ENCODE measurements around the gene SORBS2. TPM values are rescaled to one million over a fixed set of nuclear protein-coding genes. Genes with fewer than 3 reads are reported as not detected.
"Not testable (repeated sequence)": the region's sequence is repeated elsewhere in the genome, so short reads cannot be mapped to it uniquely, and the experiment has no call there.

Gene SORBS2
- polyA plus RNA-seq, 3 donors from 2014 or later = 2.6 to 5.8 TPM; not detected in 1

DNA sequence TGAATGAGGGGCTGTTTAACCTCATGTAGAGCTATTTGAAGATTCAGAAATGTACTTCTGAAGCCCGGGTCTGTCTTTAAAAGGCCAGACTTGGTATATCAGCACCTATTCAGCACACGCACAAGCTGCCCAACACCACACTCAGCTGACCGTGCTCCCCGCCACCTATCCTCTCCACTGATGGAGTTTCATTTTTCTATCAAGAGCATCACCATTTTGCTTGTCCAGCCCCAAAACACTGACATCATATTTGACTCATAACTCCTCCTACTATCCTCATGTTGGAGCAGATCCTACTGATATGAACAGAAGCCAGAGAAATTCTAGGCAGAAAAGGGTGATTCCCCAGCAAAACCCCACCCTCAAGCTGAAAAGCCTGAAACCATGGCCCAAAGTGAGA, 100.3 kb downstream of the SORBS2 start:
- Mint-ChIP-seq H3K4me3 (no peak overlapping the region), H3K36me3 (peaks cover 0 to 3% (median 0%) of the 10 kb centered on the region in 3 donors), H3K9me3 (peaks cover 0 to 2% (median 0%) of the 10 kb centered on the region in 6 donors), H3K4me1 (no peaks in the 10 kb centered on the region), H3K27ac (no peak overlapping the region), H3K27me3 (ENCODE audit: low read depth in 3 of 3) (peaks cover 2 to 3% (median 2%) of the 10 kb centered on the region in 3 donors)
- no peak for DNase-seq

DNA sequence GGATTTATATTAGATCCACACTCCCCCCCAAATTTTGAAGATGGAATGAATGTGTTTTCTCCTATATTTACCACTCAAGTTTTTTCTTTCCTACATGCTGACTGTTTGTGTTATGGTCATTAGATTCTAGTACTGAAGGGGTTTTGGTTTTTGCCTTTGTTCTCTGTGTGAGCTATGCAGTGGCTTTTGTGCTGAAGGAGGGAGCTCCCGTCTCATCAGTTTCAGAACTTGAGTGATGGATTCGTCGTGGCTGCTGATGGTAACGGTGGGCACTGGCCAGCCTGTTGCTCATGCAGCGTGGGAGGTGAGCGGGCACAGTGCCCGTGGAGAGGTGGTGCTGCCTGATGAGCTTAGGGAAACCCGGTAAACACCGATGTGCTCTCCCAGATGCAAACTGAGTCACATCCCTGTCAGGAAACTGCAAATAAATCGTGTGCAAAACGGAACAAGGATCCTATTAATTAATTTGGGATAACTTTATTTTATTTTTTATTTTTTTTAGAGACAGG, 101.5 kb downstream of the SORBS2 start:
- H3K36me3 Mint-ChIP-seq = peaks cover 0 to 3% (median 0%) of the 10 kb centered on the region in 3 donors
- no peak overlapping the region for H3K27ac Mint-ChIP-seq
- H3K4me1 Mint-ChIP-seq = no peaks in the 10 kb centered on the region
- no peak for DNase-seq
- peaks cover 0 to 2% (median 0%) of the 10 kb centered on the region in 6 donors for H3K9me3 Mint-ChIP-seq
- peaks cover 2 to 3% (median 2%) of the 10 kb centered on the region in 3 donors for H3K27me3 Mint-ChIP-seq (ENCODE audit: low read depth in 3 of 3)
- H3K4me3 Mint-ChIP-seq = no peak overlapping the region

- Mint-ChIP-seq H3K4me3 (no peak overlapping the region), H3K4me1 (no peaks in the 10 kb centered on the region), H3K9me3 (peaks cover 0 to 2% (median 0%) of the 10 kb centered on the region in 6 donors)
These were observed 102.0 kb downstream of the SORBS2 start for GRCh38 chr4:185709802-185710486.

GRCh38 chr4:185708348-185708747, 103.6 kb downstream of the SORBS2 start:
- H3K36me3 Mint-ChIP-seq = peaks cover 0 to 3% (median 3%) of the 10 kb centered on the region in 3 donors
- H3K27me3 Mint-ChIP-seq (ENCODE audit: low read depth in 3 of 3) = peaks cover 2 to 7% (median 2%) of the 10 kb centered on the region in 3 donors
- no peak for DNase-seq
- H3K27ac Mint-ChIP-seq = no peak overlapping the region
- no peak overlapping the region for H3K4me3 Mint-ChIP-seq
- H3K4me1 Mint-ChIP-seq = no peaks in the 10 kb centered on the region
- H3K9me3 Mint-ChIP-seq = peaks cover 0 to 5% (median 1%) of the 10 kb centered on the region in 6 donors

More at GRCh38 chr4:185709802-185710486, 102.0 kb downstream of the SORBS2 start:
- H3K27me3 Mint-ChIP-seq (ENCODE audit: low read depth in 3 of 3) = peaks cover 2 to 3% (median 2%) of the 10 kb centered on the region in 3 donors
- no peak for DNase-seq
- H3K27ac Mint-ChIP-seq = no peak overlapping the region
- H3K36me3 Mint-ChIP-seq = peaks cover 0 to 3% (median 0%) of the 10 kb centered on the region in 3 donors

GRCh38 chr4:185707622-185708021, 104.4 kb downstream of the SORBS2 start:
- not testable (repeated sequence) for DNase-seq; H3K9me3 Mint-ChIP-seq; H3K27ac Mint-ChIP-seq; H3K4me3 Mint-ChIP-seq; H3K36me3 Mint-ChIP-seq; H3K4me1 Mint-ChIP-seq; H3K27me3 Mint-ChIP-seq (ENCODE audit: low read depth in 3 of 3)

GRCh38 chr4:185702147-185702663, 109.8 kb downstream of the SORBS2 start:
- H3K4me1 Mint-ChIP-seq = no peaks in the 10 kb centered on the region
- H3K36me3 Mint-ChIP-seq = peaks cover 0 to 3% (median 0%) of the 10 kb centered on the region in 3 donors
- peaks cover 0 to 6% (median 1%) of the 10 kb centered on the region in 6 donors for H3K9me3 Mint-ChIP-seq
- peaks cover 0 to 6% (median 5%) of the 10 kb centered on the region in 3 donors for H3K27me3 Mint-ChIP-seq (ENCODE audit: low read depth in 3 of 3)
- no peak overlapping the region for H3K4me3 Mint-ChIP-seq
- DNase-seq = no peak
- H3K27ac Mint-ChIP-seq = no peak overlapping the region

- no peaks in the 10 kb centered on the region for H3K4me1 Mint-ChIP-seq
- peaks cover 0 to 6% (median 1%) of the 10 kb centered on the region in 6 donors for H3K9me3 Mint-ChIP-seq
- no peak overlapping the region for H3K4me3 Mint-ChIP-seq
- peaks cover 0 to 6% (median 5%) of the 10 kb centered on the region in 3 donors for H3K27me3 Mint-ChIP-seq (ENCODE audit: low read depth in 3 of 3)
- no peak overlapping the region for H3K27ac Mint-ChIP-seq
- no peak for DNase-seq
- H3K36me3 Mint-ChIP-seq = peaks cover 0 to 3% (median 0%) of the 10 kb centered on the region in 3 donors
These were observed 111.4 kb downstream of the SORBS2 start for GRCh38 chr4:185700630-185701029.

GRCh38 chr4:185700048-185700447, 111.9 kb downstream of the SORBS2 start:
- DNase-seq = no peak
- peaks cover 0 to 6% (median 5%) of the 10 kb centered on the region in 3 donors for H3K27me3 Mint-ChIP-seq (ENCODE audit: low read depth in 3 of 3)
- H3K4me3 Mint-ChIP-seq = no peak overlapping the region
- peaks cover 0 to 6% (median 1%) of the 10 kb centered on the region in 6 donors for H3K9me3 Mint-ChIP-seq
- H3K36me3 Mint-ChIP-seq = peaks cover 0 to 3% (median 0%) of the 10 kb centered on the region in 3 donors
- no peak overlapping the region for H3K27ac Mint-ChIP-seq
- no peaks in the 10 kb centered on the region for H3K4me1 Mint-ChIP-seq

DNA sequence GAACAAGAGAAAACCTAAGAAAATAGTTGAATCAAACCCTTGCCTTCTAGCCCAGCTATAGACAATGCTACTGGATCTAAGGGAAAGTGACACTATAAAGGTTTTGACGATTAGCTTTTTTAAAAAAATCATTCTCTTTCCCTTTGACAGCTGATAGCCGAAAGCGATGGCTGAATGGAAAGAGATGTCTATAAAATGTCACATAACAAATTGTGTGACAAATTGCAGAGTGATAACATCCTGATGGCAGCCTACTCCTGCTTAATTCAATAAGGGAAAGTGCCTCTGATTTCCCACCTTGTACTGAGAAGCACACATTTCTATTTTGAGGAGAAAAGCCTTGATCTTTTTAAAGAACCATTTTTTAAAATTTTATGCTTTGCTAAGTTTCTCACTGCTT, 114.5 kb downstream of the SORBS2 start:
- H3K27me3 Mint-ChIP-seq (ENCODE audit: low read depth in 3 of 3) = peaks cover 0 to 7% (median 2%) of the 10 kb centered on the region in 3 donors
- no peak for DNase-seq
- no peak overlapping the region for H3K4me3 Mint-ChIP-seq
- H3K4me1 Mint-ChIP-seq = no peaks in the 10 kb centered on the region
- H3K27ac Mint-ChIP-seq = no peak overlapping the region
- peaks cover 0 to 3% (median 0%) of the 10 kb centered on the region in 6 donors for H3K9me3 Mint-ChIP-seq
- no peaks in the 10 kb centered on the region for H3K36me3 Mint-ChIP-seq

DNA sequence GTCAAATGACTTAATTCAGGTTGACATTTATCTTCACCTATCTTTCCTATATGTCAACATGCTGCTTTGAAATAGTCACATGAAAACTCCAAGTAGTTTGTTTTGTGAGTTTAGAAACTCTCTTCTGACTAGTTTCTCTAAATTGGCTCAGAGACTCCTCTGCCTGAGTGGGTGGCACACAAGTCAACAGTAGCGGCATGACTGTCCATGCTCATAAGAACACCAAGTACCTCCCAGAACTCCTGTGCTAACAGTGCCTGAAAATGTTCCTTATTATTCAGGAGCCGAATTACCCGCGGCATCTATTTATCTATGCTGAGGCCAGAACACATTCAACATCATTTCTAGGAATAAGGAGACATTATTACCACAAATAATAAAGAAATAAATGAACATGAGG, 116.3 kb downstream of the SORBS2 start:
- Mint-ChIP-seq H3K4me1 (no peaks in the 10 kb centered on the region), H3K36me3 (no peaks in the 10 kb centered on the region), H3K9me3 (peaks cover 0 to 3% (median 0%) of the 10 kb centered on the region in 6 donors), H3K27me3 (ENCODE audit: low read depth in 3 of 3) (peaks cover 0 to 5% (median 4%) of the 10 kb centered on the region in 3 donors), H3K27ac (no peak overlapping the region), H3K4me3 (no peak overlapping the region)
- DNase-seq = no peak

- no peak overlapping the region for H3K27ac Mint-ChIP-seq
- H3K9me3 Mint-ChIP-seq = peaks cover 0 to 3% (median 0%) of the 10 kb centered on the region in 6 donors
- DNase-seq = no peak
- H3K36me3 Mint-ChIP-seq = no peaks in the 10 kb centered on the region
- no peaks in the 10 kb centered on the region for H3K4me1 Mint-ChIP-seq
- H3K27me3 Mint-ChIP-seq (ENCODE audit: low read depth in 3 of 3) = peaks cover 0 to 5% (median 4%) of the 10 kb centered on the region in 3 donors
- no peak overlapping the region for H3K4me3 Mint-ChIP-seq
These were observed 118.3 kb downstream of the SORBS2 start for GRCh38 chr4:185693548-185694215.

- Mint-ChIP-seq H3K9me3 (no peaks in the 10 kb centered on the region), H3K36me3 (no peaks in the 10 kb centered on the region), H3K27me3 (ENCODE audit: low read depth in 3 of 3) (peaks cover 0 to 5% (median 4%) of the 10 kb centered on the region in 3 donors), H3K27ac (no peak overlapping the region), H3K4me3 (no peak overlapping the region), H3K4me1 (no peaks in the 10 kb centered on the region)
- no peak for DNase-seq
These were observed 122.6 kb downstream of the SORBS2 start for GRCh38 chr4:185689407-185689806.

DNA sequence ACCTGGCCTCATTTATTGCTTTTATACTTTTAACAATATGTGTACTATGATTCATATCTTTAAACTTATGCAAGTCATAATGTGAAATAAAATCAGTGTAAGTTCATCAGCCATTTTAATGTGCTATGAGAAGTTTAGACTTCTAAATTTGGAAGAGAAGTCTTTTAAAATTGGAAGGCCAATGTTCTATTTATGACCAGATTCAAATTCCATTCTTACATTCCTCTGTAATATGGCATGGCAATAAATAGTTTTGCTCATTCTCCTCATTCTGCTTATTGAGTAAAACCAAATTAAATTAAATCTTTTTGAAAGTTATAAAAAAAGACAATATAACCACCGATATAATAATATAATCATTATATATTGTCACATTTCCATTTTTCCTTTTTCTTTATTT, 126.2 kb downstream of the SORBS2 start:
- no peaks in the 10 kb centered on the region for H3K36me3 Mint-ChIP-seq

DNA sequence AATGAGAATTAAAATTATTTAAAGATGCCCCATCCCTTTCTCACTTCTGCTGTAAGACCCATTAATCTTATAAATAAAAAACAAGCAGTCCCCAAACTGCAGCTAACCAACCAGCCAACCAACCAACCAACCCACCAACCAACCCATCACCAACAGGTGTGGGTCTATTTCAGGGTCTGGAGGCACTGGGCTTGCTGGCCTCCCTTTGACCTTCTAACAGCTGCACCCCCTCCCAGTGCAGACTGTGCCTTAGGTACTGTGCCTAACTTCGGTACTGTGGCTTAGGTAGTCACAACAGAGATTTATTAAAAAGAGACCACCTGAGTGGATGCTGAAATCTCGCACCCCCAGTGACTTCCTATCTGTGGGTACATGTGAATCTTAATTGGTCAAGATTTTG, 128.1 kb downstream of the SORBS2 start:
- Mint-ChIP-seq H3K27me3 (ENCODE audit: low read depth in 3 of 3) (peaks cover 0 to 8% (median 3%) of the 10 kb centered on the region in 3 donors), H3K4me1 (no peaks in the 10 kb centered on the region)

More for the DNA sequence above, 126.2 kb downstream of the SORBS2 start:
- Mint-ChIP-seq H3K27ac (no peak overlapping the region), H3K4me3 (no peak overlapping the region), H3K9me3 (no peaks in the 10 kb centered on the region), H3K4me1 (no peaks in the 10 kb centered on the region), H3K27me3 (ENCODE audit: low read depth in 3 of 3) (peaks cover 0 to 7% (median 3%) of the 10 kb centered on the region in 3 donors)
- no peak for DNase-seq

More for the DNA sequence above, 128.1 kb downstream of the SORBS2 start:
- DNase-seq = no peak
- Mint-ChIP-seq H3K9me3 (no peaks in the 10 kb centered on the region), H3K27ac (no peak overlapping the region), H3K36me3 (no peaks in the 10 kb centered on the region), H3K4me3 (no peak overlapping the region)
